ENCODE measurements around the gene TIGAR. TPM values are rescaled to one million over a fixed set of nuclear protein-coding genes. Genes with fewer than 3 reads are reported as not detected.
A peak's percentile ranks its signal among the peaks of the same experiment; 100 is the strongest.

The TIGAR gene
- total RNA-seq, 2 experiments from 2014 or later, result 8.2 to 8.7 TPM

DNA sequence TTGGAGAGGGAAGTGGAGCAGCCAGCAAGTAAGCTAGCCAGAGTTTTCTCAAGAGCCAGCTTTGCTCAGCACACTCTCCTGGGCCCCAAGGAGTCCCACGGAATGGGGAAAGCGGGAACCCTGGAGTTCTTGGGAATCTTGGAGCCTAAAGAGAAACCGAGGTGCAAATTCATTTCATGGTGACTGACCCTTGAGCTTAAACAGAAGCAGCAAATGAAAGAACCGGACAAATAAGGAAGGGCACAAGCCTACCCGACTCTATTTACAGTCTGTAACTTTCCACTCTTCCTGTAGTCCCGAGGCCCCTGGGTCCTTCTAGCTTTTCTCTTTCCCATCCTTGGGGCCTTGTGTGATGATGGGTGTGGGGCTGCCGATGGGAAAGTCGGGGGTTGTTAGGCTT lies 18.1 kb upstream of the TIGAR start:
- POLR2A ChIA-PET, result interaction anchor here (1.0 to 6.5 kb wide), 2 partner anchors 9 to 10 kb away, joined by 4 to 69 read pairs; no protein-coding TSS in a partner anchor
- DNase-seq (no peak), ATAC-seq (no peak)
- CTCF ChIA-PET, result interaction anchor here (3.7 kb wide), 1 partner anchor 418 kb away, joined by 12 read pairs; no protein-coding TSS in a partner anchor
- H3K36me3 Mint-ChIP-seq (ENCODE audit: low read depth), result peaks cover 83% of the 10 kb centered on the region
- no peak for TF ChIP-seq CTCF (IDR thresholded peaks at IDR 0.05)
- no peaks in the 10 kb centered on the region for H3K27me3 Mint-ChIP-seq
- H3K9me3 Mint-ChIP-seq, result no peaks in the 10 kb centered on the region
- H3K4me3 Mint-ChIP-seq, result no peak overlapping the region
- peaks cover 17% of the 10 kb centered on the region for H3K4me1 Mint-ChIP-seq (ENCODE audit: low read depth)
- peak overlapping the region; percentile 76 for H3K27ac Mint-ChIP-seq
- intact Hi-C loops (cut with micrococcal nuclease), result no loop called here

DNA sequence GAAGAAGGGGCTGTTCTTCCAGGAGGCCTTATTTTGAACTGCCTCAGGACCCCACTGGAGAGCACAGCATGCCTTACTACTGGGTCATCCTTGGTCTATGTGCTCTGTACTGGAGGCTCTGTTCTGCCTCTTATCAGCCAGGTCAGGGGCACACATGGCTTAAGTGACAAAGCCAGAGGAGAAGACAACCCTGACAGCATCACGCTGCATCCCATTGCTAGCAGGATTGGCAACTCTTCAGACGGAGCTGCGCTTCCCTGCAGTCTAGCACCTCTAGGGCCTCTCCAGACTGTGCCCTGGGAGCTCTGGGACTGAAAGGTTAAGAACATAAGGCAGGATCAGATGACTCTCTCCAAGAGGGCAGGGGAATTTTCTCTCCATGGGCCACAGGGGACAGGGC lies 17.3 kb upstream of the TIGAR start:
- H3K27ac Mint-ChIP-seq, result peak overlapping the region; percentile 35
- peaks cover 83% of the 10 kb centered on the region for H3K36me3 Mint-ChIP-seq (ENCODE audit: low read depth)
- POLR2A ChIA-PET, result interaction anchor here (0.6 to 6.5 kb wide), 3 partner anchors 11 to 17 kb away, joined by 4 to 69 read pairs (median 5); no protein-coding TSS in a partner anchor
- no peak for DNase-seq
- H3K4me3 Mint-ChIP-seq, result no peak overlapping the region
- H3K4me1 Mint-ChIP-seq (ENCODE audit: low read depth), result peaks cover 10% of the 10 kb centered on the region
- H3K27me3 Mint-ChIP-seq, result no peaks in the 10 kb centered on the region
- TF ChIP-seq CTCF (IDR thresholded peaks at IDR 0.05), result no peak
- intact Hi-C loops (cut with micrococcal nuclease), result no loop called here
- no peak for ATAC-seq
- CTCF ChIA-PET, result interaction anchor here (3.7 kb wide), 1 partner anchor 419 kb away, joined by 12 read pairs; no protein-coding TSS in a partner anchor
- no peaks in the 10 kb centered on the region for H3K9me3 Mint-ChIP-seq

- intact Hi-C loops (cut with micrococcal nuclease), result no loop called here
- H3K4me3 Mint-ChIP-seq, result no peak overlapping the region
- H3K27ac Mint-ChIP-seq, result peak overlapping the region; percentile 60
These were observed 13.2 kb upstream of the TIGAR start for GRCh38 chr12:4307593-4308333.

DNA sequence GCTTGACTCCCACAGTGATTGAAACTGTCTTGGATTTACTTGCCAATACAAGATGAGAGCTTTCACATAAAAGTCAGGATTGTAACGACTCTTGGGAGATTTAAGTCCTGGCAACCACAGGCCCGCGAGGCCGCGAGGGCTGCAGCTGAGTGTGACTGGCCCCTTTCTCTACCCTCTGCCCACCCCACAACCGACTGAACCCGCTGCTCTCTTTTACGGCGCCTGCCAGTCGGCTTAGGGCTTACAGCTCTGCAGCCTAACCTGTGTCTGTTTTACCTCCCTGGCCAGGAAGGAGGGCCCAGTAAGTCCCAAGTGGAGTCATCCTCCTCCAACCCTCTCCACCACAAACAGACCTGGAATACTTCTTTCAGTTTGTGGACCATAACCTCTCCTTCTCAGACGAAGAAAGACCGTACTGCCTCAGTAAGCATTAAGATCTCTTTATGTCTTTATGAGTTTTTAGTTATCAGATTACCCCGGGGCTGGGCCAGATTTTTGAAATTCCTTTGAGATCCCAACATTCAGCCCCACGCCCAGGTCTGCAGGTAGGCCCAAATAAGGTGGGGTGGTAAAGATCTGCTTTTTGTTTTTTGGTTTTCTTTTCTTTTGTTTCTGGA lies 12.6 kb upstream of the TIGAR start:
- no peaks in the 10 kb centered on the region for H3K4me1 Mint-ChIP-seq (ENCODE audit: low read depth)
- no peak for TF ChIP-seq CTCF (IDR thresholded peaks at IDR 0.05)
- ChIA-PET POLR2A (interaction anchor here (6.5 kb wide), 1 partner anchor 16 kb away, joined by 69 read pairs; no protein-coding TSS in a partner anchor), CTCF (interaction anchor here (0.8 to 1.6 kb wide), 3 partner anchors 10 to 45 kb away, joined by 3 to 4 read pairs (median 3); no protein-coding TSS in a partner anchor)
- H3K9me3 Mint-ChIP-seq, result no peaks in the 10 kb centered on the region
- intact Hi-C loops (cut with micrococcal nuclease), result no loop called here
- no peaks in the 10 kb centered on the region for H3K27me3 Mint-ChIP-seq
- no peak for ATAC-seq
- no peak overlapping the region for H3K4me3 Mint-ChIP-seq
- no peak for DNase-seq
- H3K27ac Mint-ChIP-seq, result peak overlapping the region; percentile 60
- H3K36me3 Mint-ChIP-seq (ENCODE audit: low read depth), result peaks cover 56% of the 10 kb centered on the region

More at GRCh38 chr12:4307593-4308333, 13.2 kb upstream of the TIGAR start:
- peak; percentile 54 for ATAC-seq
- no peak for DNase-seq
- ChIA-PET CTCF (interaction anchor here (0.8 to 1.6 kb wide), 4 partner anchors 10 to 312 kb away, joined by 3 to 4 read pairs (median 3); no protein-coding TSS in a partner anchor), POLR2A (interaction anchor here (0.9 to 6.5 kb wide), 3 partner anchors 11 to 38 kb away, joined by 3 to 69 read pairs (median 5); no protein-coding TSS in a partner anchor)
- H3K9me3 Mint-ChIP-seq, result no peaks in the 10 kb centered on the region
- no peaks in the 10 kb centered on the region for H3K4me1 Mint-ChIP-seq (ENCODE audit: low read depth)
- H3K27me3 Mint-ChIP-seq, result no peaks in the 10 kb centered on the region
- H3K36me3 Mint-ChIP-seq (ENCODE audit: low read depth), result peaks cover 63% of the 10 kb centered on the region
- no peak for TF ChIP-seq CTCF (IDR thresholded peaks at IDR 0.05)

Measured in activated CD8-positive, alpha-beta T cell treated with anti-CD3 and anti-CD28 coated beads for 36 hours (primary cell).